Duodenal mucosa (tissue), 2 donors: Measurements from ENCODE around the gene DGKI.
"Not testable (repeated sequence)": the region's sequence is repeated elsewhere in the genome, so short reads cannot be mapped to it uniquely, and the experiment has no call there.

Experiments used
- H3K27ac ChIP-seq: one replicate; pipeline ENCODE4 v1.7.0; 2013; ENCODE audit warnings: low read depth, low read length
- H3K27me3 ChIP-seq, 2 donors: one replicate each; pipeline ENCODE4 v1.7.0; 2013; ENCODE audit warnings: low read length in 2 of 2, control low read depth in 1 of 2; ENCODE audit not compliant: insufficient read depth in 2 of 2, control insufficient read depth in 1 of 2
- H3K36me3 ChIP-seq, 2 donors: one replicate each; pipeline ENCODE4 v1.7.0; 2013; ENCODE audit warnings: low read length in 2 of 2, control low read depth in 1 of 2; ENCODE audit not compliant: insufficient read depth in 2 of 2, control insufficient read depth in 1 of 2
- H3K4me1 ChIP-seq, 2 donors: one replicate each; pipeline ENCODE4 v1.7.0; 2013; ENCODE audit warnings: low read length in 2 of 2, control low read depth in 1 of 2; ENCODE audit not compliant: insufficient read depth in 2 of 2, control insufficient read depth in 1 of 2
- H3K4me3 ChIP-seq, 2 donors: one replicate each; pipeline ENCODE4 v1.7.0; 2013; ENCODE audit warnings: low read length in 2 of 2, low read depth in 1 of 2
- H3K9ac ChIP-seq, 2 donors: one replicate each; pipeline ENCODE4 v1.7.0; 2013; ENCODE audit warnings: low read length in 2 of 2, low read depth in 1 of 2
- H3K9me3 ChIP-seq, 2 donors: one replicate each; pipeline ENCODE4 v1.7.0; 2013; ENCODE audit warnings: low read length in 2 of 2, control low read depth in 1 of 2; ENCODE audit not compliant: control insufficient read depth in 1 of 2

The DGKI gene

GRCh38 chr7:137838706-137839315, 8.0 kb downstream of the DGKI start:
- Histone ChIP-seq H3K4me1 (no peaks in the 10 kb centered on the region), H3K27me3 (peaks cover 1 to 10% of the 10 kb centered on the region in 2 donors), H3K27ac (no peak overlapping the region), H3K9ac (no peak overlapping the region), H3K36me3 (no peaks in the 10 kb centered on the region), H3K9me3 (no peaks in the 10 kb centered on the region), H3K4me3 (no peak overlapping the region)

GRCh38 chr7:137836541-137836940, 10.2 kb downstream of the DGKI start:
- Histone ChIP-seq H3K27ac (no peak overlapping the region), H3K4me3 (no peak overlapping the region), H3K36me3 (no peaks in the 10 kb centered on the region), H3K4me1 (no peaks in the 10 kb centered on the region), H3K9ac (no peak overlapping the region), H3K9me3 (peaks cover 10 to 11% of the 10 kb centered on the region in 2 donors), H3K27me3 (peaks cover 0 to 1% of the 10 kb centered on the region in 2 donors)

GRCh38 chr7:137836113-137836509, 10.7 kb downstream of the DGKI start:
- Histone ChIP-seq H3K9me3 (peaks cover 10 to 11% of the 10 kb centered on the region in 2 donors), H3K36me3 (no peaks in the 10 kb centered on the region), H3K9ac (no peak overlapping the region), H3K27ac (no peak overlapping the region), H3K4me3 (no peak overlapping the region), H3K27me3 (no peaks in the 10 kb centered on the region), H3K4me1 (no peaks in the 10 kb centered on the region)

GRCh38 chr7:137835486-137836112, 11.2 kb downstream of the DGKI start:
- H3K9me3 ChIP-seq, result peaks cover 10 to 11% of the 10 kb centered on the region in 2 donors
- H3K27ac ChIP-seq, result no peak overlapping the region
- H3K9ac ChIP-seq, result no peak overlapping the region
- no peaks in the 10 kb centered on the region for H3K4me1 ChIP-seq
- H3K4me3 ChIP-seq, result no peak overlapping the region
- no peaks in the 10 kb centered on the region for H3K36me3 ChIP-seq
- no peaks in the 10 kb centered on the region for H3K27me3 ChIP-seq

- Histone ChIP-seq H3K9ac (no peak overlapping the region), H3K9me3 (peaks cover 10 to 11% of the 10 kb centered on the region in 2 donors), H3K4me3 (no peak overlapping the region), H3K27me3 (no peaks in the 10 kb centered on the region), H3K36me3 (no peaks in the 10 kb centered on the region), H3K27ac (no peak overlapping the region), H3K4me1 (no peaks in the 10 kb centered on the region)
These were observed 12.2 kb downstream of the DGKI start for GRCh38 chr7:137834552-137834951.

- not testable (repeated sequence) for H3K36me3 ChIP-seq, H3K27me3 ChIP-seq, H3K9ac ChIP-seq, H3K27ac ChIP-seq, H3K4me3 ChIP-seq, H3K4me1 ChIP-seq
- H3K9me3 ChIP-seq, result peaks cover 10 to 11% of the 10 kb centered on the region in 2 donors
These were observed 13.8 kb downstream of the DGKI start for GRCh38 chr7:137832990-137833389.

- Histone ChIP-seq H3K27ac (no peak overlapping the region), H3K4me1 (no peaks in the 10 kb centered on the region), H3K9ac (no peak overlapping the region), H3K27me3 (peaks cover 0 to 5% of the 10 kb centered on the region in 2 donors), H3K4me3 (no peak overlapping the region), H3K36me3 (no peaks in the 10 kb centered on the region), H3K9me3 (peaks cover 10 to 11% of the 10 kb centered on the region in 2 donors)
These were observed 14.4 kb downstream of the DGKI start for GRCh38 chr7:137832382-137832781.

- H3K4me3 ChIP-seq, H3K27me3 ChIP-seq, H3K27ac ChIP-seq: not testable (repeated sequence)
These were observed 15.2 kb downstream of the DGKI start for GRCh38 chr7:137831555-137831954.

GRCh38 chr7:137829337-137829992, 17.3 kb downstream of the DGKI start:
- Histone ChIP-seq H3K4me3 (no peak overlapping the region), H3K27me3 (peaks cover 0 to 5% of the 10 kb centered on the region in 2 donors), H3K27ac (no peak overlapping the region), H3K9me3 (peaks cover 10 to 11% of the 10 kb centered on the region in 2 donors), H3K4me1 (no peaks in the 10 kb centered on the region), H3K9ac (no peak overlapping the region), H3K36me3 (no peaks in the 10 kb centered on the region)

More at GRCh38 chr7:137831555-137831954, 15.2 kb downstream of the DGKI start:
- not testable (repeated sequence) for H3K9ac ChIP-seq, H3K36me3 ChIP-seq, H3K4me1 ChIP-seq
- H3K9me3 ChIP-seq, result peaks cover 10 to 11% of the 10 kb centered on the region in 2 donors

- Histone ChIP-seq H3K36me3 (no peaks in the 10 kb centered on the region), H3K4me1 (no peaks in the 10 kb centered on the region), H3K27me3 (peaks cover 0 to 5% of the 10 kb centered on the region in 2 donors), H3K27ac (no peak overlapping the region), H3K9ac (no peak overlapping the region), H3K4me3 (no peak overlapping the region), H3K9me3 (peaks cover 9 to 10% of the 10 kb centered on the region in 2 donors)
These were observed 18.3 kb downstream of the DGKI start for GRCh38 chr7:137828456-137828855.
